Retinal pigment epithelial cell (primary cell): ENCODE data around the gene NAB2.
A peak's percentile ranks its signal among the peaks of the same experiment; 100 is the strongest.
"Not testable (repeated sequence)": the region's sequence is repeated elsewhere in the genome, so short reads cannot be mapped to it uniquely, and the experiment has no call there.

ENCODE experiments used
- DNase-seq: peaks from one replicate; pipeline ENCODE4 v3.0.0-alpha.2; 2010; ENCODE audit warnings: low read depth
- H3K4me3 ChIP-seq: 2 replicates; pipeline ENCODE4 v1.5.1; 2011; ENCODE audit warnings: mild to moderate bottlenecking, low read length, control low read depth, moderate library complexity
- CTCF ChIP-seq: conservative IDR thresholded peaks from 2 replicates; pipeline ENCODE4 v1.5.1; 2011; ENCODE audit warnings: low read depth, low read length, control low read depth, inconsistent platforms

Gene NAB2

GRCh38 chr12:57110104-57111030 lies 21.5 kb downstream of the NAB2 start:
- H3K4me3 ChIP-seq = peak overlapping the region; percentile 64
- DNase-seq = no peak
- no peak for TF ChIP-seq CTCF

DNA sequence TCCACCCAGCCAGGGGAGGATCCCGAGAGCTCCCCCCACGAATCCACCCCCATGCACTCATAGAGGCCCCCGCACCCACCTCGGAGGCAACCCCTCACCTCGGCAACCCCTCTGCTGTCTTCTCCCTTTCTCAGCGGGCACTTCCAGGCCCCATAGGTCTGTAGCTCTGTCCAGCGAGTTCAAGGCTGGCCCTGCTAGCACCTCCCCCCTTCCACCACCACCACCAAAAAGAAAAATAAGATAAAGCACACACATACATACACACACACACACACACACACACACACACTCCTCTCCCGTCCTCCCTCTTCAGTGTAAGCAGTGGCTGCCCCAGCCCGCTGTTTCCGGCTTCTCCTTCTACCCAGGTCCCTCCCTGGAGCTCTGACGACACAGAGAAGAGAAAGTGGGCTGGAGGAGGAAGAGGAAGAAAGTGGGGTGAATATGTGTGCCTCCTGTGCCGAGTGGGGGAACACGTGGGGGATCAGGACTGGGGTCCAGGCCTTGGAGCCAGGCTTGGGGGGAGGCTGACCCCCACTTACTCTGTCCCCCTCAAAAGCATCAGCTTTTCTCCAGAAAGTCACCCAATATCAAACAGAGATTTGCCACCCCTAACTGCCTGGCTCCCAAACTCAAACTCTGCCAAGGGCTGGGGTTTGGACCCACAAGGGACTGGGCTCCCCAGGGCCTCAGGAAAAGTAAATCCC lies 22.3 kb downstream of the NAB2 start, which contains the start of gene STAT6:
Gene STAT6, minus strand, starts transcription at position 332 of the 704 bp plus-strand sequence. CDS start 3,084 bp downstream, outside the sequence.
- DNase-seq = no peak
- TF ChIP-seq CTCF = no peak
- H3K4me3 ChIP-seq = peak within 1 kb of the TSS; percentile 64

DNA sequence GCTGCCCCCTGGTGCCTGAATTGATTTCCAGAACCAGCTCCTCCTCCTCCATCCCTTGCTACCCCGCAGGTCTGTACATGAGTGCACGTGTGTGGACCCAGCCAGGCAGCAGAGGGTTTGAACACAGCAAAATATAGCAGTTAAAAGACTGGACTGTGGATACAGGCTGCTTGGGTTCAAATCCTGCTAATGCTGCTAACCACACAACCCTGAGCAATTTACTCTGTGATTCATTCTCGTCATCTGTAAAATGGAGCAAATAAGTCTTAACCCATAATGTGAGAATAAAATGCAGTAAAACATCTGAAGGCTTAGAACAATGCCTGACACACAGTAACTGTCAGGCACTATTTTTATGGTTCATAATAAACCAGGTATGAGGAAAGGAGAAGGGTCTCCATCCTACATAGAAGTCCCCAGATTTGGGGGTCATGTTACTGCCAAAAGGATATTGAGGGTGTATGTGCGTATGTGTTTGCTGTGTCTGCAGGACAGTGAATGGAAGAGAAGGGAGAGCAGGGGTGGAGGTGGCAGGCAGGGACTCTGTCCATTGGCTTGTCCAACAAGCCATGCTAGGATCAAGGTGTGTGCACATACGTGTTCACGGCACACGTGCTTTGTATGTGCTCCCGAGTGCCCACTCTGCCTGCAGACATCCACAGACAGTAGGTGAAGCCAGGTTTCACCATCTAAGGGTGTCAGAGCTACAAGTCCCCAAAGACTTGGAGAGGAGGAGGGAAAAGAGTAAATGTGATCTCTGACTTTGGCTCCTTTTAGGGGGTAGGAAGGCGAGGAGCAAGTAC lies 23.8 kb downstream of the NAB2 start:
- DNase-seq = no peak
- H3K4me3 ChIP-seq = peak overlapping the region; percentile 64
- TF ChIP-seq CTCF = peak; percentile 77

GRCh38 chr12:57116580-57117281 lies 27.8 kb downstream of the NAB2 start:
- no peak for DNase-seq
- TF ChIP-seq CTCF = no peak
- no peak overlapping the region for H3K4me3 ChIP-seq

DNA sequence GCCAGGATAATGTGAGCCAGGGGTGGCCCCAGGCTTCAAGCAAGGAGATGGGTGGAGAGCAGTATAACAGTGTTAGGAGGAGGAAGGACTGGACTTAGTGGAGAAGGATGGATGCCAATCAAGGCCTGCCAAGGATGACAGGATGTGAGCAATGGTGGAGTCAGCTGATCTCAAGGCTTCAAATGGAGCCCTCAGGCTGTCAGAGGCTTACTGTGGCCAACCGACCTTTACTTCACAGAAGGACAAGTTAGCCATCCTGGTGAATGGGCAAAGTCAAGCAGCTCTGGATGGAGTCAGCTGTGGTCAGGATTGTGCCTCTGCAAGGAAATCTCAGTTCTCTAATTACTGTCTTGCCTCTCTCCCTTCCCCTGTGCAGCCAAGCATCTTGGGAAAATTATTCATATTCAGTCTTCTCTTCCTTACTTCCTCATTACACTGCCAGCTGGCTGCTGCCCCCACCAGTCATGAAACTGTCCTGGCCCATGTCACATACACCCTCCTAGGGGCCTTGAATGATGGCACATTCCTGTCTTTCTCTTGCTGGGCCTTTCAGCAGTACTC lies 29.9 kb downstream of the NAB2 start:
- no peak overlapping the region for H3K4me3 ChIP-seq
- no peak for TF ChIP-seq CTCF
- DNase-seq = no peak

DNA sequence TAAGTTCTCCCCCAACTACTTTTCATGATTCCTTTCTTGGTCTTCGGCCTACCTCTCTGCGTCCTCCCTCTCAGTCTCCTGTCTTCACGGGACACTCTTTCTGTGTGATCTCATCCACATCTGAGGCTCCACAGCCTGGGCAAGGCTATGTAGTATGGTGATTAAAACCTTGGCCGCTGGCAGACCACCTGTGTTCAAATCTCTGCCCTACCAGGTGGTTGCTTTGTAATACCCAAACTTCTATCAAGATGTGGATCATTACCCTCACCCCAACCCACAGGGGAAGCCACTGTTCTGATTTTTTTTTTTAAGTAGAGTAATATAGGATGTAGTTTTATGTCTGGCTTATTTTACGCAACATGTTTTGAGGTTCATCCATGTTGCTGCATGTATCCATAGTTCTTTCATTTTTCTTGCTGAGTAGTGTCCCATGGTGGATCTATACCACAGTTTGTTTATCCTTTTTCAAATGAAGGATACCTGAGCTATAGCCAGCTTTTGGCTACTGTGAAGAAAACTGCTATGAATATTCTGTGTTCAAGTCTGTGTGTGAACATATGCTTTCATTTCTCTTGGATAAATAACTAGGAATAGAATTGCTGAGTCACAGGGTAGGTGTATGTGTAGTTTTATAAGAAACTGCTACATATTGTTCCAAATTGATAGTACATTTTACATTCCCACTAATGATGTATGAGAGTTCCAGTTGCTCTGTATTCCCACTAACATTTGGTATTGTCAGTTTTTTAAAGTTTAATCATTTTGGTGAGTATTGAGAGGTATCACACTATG lies 30.6 kb downstream of the NAB2 start:
- no peak overlapping the region for H3K4me3 ChIP-seq
- no peak for TF ChIP-seq CTCF
- no peak for DNase-seq

- not testable (repeated sequence) for H3K4me3 ChIP-seq, DNase-seq
Measured at GRCh38 chr12:57120718-57121117, 31.8 kb downstream of the NAB2 start.
